H1 (cell line): Measurements from ENCODE around the gene WNT3A.
A peak's percentile ranks its signal among the peaks of the same experiment; 100 is the strongest.

Experiments
- CEBPB ChIP-seq: IDR thresholded peaks from 2 replicates; pipeline ENCODE4 v1.6.1; 2012; ENCODE audit warnings: low read depth, low read length
- CHD2 ChIP-seq: IDR thresholded peaks from 2 replicates; pipeline ENCODE4 v1.6.1; 2012; ENCODE audit warnings: low read length, improper control_type of control experiment
- EP300 ChIP-seq, 2 experiments: IDR thresholded peaks; 1 replicate in 1 of 2; 2 replicates in 1 of 2; pipeline ENCODE4 v1.6.1; 2011 to 2012; ENCODE audit warnings: low read depth in 2 of 2, low read length in 2 of 2, mild to moderate bottlenecking in 2 of 2, borderline replicate concordance in 1 of 2, inconsistent platforms in 1 of 2, moderate library complexity in 1 of 2
- EZH2 ChIP-seq: fragments of 200-600 bp; sonication (generic); IDR thresholded peaks from 2 replicates; pipeline ENCODE4 v1.7.1; 2012; ENCODE audit warnings: low read depth, mild to moderate bottlenecking, moderate library complexity, low read length, inconsistent platforms; ENCODE audit not compliant: severe bottlenecking
- JUN ChIP-seq: IDR thresholded peaks from 2 replicates; pipeline ENCODE4 v1.6.1; 2011; ENCODE audit warnings: low read depth, mild to moderate bottlenecking, improper control_type of control experiment, low read length
- JUND ChIP-seq: IDR thresholded peaks from 2 replicates; pipeline ENCODE4 v1.6.1; 2011; ENCODE audit warnings: mild to moderate bottlenecking, improper control_type of control experiment, low read length
- POLR2A ChIP-seq, 2 experiments: IDR thresholded peaks; 1 replicate in 1 of 2; 2 replicates in 1 of 2; pipeline ENCODE4 v1.6.1; 2011; ENCODE audit warnings: low read depth in 2 of 2, low read length in 2 of 2, mild to moderate bottlenecking in 2 of 2; ENCODE audit errors: control extremely low read depth in 1 of 2
- POLR2AphosphoS5 ChIP-seq: IDR thresholded peaks from 2 replicates; pipeline ENCODE4 v1.6.1; 2011; ENCODE audit warnings: low read depth, low read length
- RAD21 ChIP-seq, 2 experiments: IDR thresholded peaks in 1 of 2; conservative IDR thresholded peaks in 1 of 2; 2 replicates each; pipeline ENCODE4 v1.6.1; 2011; ENCODE audit warnings: low read depth in 2 of 2, low read length in 2 of 2, improper control_type of control experiment in 1 of 2, inconsistent platforms in 1 of 2, mild to moderate bottlenecking in 1 of 2, moderate library complexity in 1 of 2
- TAF7 ChIP-seq: optimal IDR thresholded peaks from 2 replicates; pipeline ENCODE3; 2011; ENCODE audit warnings: low read depth, mild to moderate bottlenecking, inconsistent platforms, low read length, moderate library complexity, borderline replicate concordance
- ZNF274 ChIP-seq: IDR thresholded peaks from 2 replicates; pipeline ENCODE4 v1.7.0; 2012; ENCODE audit warnings: low read length, borderline replicate concordance; ENCODE audit errors: extremely low read depth
- TF ChIP-seq, protein P1 (sequence below): IDR thresholded peaks from 2 replicates; pipeline ENCODE4 v1.6.1; 2012; ENCODE audit warnings: inconsistent platforms
- TF ChIP-seq, protein P2 (sequence below), 3 experiments: IDR thresholded peaks; 1 replicate in 2 of 3; 2 replicates in 1 of 3; pipeline versions ENCODE4 v1.5.1 to v1.6.1; 2011; ENCODE audit warnings: low read length in 3 of 3, mild to moderate bottlenecking in 3 of 3, inconsistent platforms in 2 of 3, low read depth in 1 of 3, moderate library complexity in 1 of 3; ENCODE audit not compliant: insufficient read depth in 1 of 3; ENCODE audit errors: control extremely low read depth in 1 of 3

DNA sequence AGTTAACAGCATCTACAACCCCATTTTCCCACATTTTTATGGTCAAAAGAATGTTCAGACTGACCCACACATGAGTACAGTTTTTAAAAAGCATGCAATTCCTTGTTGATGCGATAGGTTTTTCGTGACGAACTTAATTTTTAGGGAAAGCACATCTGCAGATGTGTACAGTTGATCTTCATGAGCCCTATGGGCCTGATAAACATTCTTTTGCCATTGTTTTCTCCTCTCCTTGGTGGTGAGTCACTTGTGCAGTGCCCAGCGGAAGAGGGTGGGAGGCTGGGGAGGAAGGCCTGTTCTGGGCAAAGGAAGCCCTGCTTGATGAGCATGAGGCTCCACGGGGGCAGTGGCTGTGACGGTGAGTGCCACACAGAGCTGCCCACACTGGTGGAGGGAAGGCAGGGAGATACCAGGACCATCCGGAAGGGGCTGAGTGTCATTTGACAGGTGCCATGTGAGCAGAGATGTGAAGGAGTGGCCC lies 81.0 kb downstream of the WNT3A start:
- TF ChIP-seq, protein P1, sequence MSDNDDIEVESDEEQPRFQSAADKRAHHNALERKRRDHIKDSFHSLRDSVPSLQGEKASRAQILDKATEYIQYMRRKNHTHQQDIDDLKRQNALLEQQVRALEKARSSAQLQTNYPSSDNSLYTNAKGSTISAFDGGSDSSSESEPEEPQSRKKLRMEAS = no peak
- peak; percentile 16; the same call in 1 of the 2 replicates for TF ChIP-seq POLR2AphosphoS5
- no peak for TF ChIP-seq EZH2
- no peak for TF ChIP-seq POLR2A (IDR thresholded peaks at IDR 0.05; ENCODE audit: control extremely low read depth in 1 of 2, low read depth in 2 of 2, low read length in 2 of 2)
- no peak for TF ChIP-seq CEBPB
- TF ChIP-seq TAF7 = no peak
- no peak for TF ChIP-seq JUND
- no peak for TF ChIP-seq RAD21 (IDR thresholded peaks at IDR 0.05 in 1 of 2, conservative IDR thresholded peaks at IDR 0.05 in 1 of 2; ENCODE audit: low read depth in 2 of 2, low read length in 2 of 2)
- no peak for TF ChIP-seq EP300 (IDR thresholded peaks at IDR 0.05; ENCODE audit: borderline replicate concordance in 1 of 2, low read depth in 2 of 2, low read length in 2 of 2)
- TF ChIP-seq, protein P2, sequence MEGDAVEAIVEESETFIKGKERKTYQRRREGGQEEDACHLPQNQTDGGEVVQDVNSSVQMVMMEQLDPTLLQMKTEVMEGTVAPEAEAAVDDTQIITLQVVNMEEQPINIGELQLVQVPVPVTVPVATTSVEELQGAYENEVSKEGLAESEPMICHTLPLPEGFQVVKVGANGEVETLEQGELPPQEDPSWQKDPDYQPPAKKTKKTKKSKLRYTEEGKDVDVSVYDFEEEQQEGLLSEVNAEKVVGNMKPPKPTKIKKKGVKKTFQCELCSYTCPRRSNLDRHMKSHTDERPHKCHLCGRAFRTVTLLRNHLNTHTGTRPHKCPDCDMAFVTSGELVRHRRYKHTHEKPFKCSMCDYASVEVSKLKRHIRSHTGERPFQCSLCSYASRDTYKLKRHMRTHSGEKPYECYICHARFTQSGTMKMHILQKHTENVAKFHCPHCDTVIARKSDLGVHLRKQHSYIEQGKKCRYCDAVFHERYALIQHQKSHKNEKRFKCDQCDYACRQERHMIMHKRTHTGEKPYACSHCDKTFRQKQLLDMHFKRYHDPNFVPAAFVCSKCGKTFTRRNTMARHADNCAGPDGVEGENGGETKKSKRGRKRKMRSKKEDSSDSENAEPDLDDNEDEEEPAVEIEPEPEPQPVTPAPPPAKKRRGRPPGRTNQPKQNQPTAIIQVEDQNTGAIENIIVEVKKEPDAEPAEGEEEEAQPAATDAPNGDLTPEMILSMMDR (IDR thresholded peaks at IDR 0.05; ENCODE audit: control extremely low read depth in 1 of 3, insufficient read depth in 1 of 3, low read depth in 1 of 3, low read length in 3 of 3) = no peak
- no peak for TF ChIP-seq ZNF274
- no peak for TF ChIP-seq JUN
- no peak for TF ChIP-seq CHD2
